ENCODE measurements around the gene CST7.

CST7 gene

DNA sequence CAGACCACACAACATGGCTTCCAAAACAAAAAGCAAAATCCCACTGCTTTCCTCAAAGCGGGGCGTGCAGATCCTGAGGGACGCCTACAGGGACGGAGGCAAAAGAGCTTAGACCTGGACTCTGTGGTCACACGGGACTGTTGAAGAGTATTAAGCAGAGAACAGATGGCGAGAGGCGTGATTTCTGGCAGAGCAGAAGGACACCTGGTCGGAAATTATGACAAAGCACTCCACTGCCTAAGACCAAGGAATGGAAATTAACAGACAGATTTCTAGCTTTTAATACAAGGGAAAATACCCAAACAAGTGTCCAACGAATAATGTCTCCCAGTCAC, 15.4 kb downstream of the CST7 start:
- no peak for DNase-seq (ENCODE audit: low read depth, low spot score)

DNA sequence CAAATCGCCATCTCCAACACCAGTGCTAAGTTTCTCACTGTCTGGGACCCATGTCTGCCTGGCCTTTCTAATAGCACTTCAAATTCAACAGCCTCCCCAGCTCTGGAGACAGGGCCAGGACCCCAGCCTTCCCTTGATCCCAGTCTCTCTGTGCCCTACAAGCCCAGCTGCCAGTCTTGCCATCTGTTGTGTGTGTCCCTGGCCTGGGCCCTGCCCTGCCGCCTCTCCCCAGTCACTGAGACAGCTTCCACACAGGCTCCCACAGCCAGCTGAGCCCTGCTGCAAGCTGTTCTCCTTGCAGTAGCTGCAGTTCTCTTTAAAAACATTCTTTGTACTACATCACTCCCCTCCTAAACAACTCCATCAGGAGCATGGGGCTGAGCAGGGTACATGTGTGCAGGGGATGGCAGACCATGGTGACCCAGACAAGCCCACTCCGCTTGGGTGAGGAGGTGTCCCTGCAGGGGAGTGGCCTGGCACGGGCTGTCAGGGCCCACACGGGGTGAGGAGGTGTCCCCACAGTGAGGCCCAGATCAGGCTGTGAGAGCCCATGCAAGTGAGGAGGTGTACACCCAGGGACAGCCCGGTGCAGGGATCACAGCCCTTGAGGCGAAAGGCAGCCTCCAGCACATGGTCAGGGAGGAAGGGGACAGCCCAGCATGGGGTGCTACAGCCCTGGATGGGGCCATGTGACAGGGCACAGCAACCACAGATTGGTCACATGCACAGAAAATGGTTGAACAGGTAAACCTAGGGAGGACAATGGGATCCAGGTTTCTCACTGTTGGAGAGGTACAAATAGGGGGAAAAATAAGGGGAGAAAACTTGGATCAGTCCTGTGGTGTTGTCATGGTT, 16.2 kb downstream of the CST7 start:
- DNase-seq (ENCODE audit: low read depth, low spot score), result no peak

DNA sequence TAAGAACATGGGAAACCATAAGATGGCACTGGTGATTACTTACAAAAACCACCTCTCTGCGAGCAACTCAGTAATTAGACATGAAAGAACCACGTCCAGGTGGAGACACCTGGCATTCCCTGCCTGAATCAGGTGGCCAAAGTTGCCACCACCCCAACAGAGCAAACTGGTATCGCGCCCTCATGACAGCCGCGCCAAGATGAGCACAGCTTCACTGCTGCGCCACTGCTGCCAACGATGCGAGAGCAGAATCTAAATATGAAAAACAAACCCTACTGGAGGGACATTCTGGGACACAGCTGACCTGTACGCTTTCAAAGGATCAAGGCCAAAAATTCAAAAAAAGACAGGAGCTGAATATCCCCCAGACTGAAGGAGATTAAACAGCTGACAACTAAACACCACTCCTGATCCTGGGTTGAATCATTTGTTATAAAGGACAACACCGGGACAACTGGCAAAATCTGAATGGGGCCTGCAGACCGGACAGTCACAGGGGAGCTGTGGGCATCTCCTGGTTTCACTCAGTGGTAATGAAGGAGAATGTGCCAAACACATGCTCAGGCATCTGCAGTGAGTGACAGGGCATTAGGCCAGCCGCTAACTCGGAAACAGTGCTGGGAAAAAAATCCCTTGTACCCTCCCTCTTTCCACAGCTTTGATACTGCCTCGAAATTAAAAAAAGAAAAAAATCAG, 17.4 kb downstream of the CST7 start:
- no peak for DNase-seq (ENCODE audit: low read depth, low spot score)

DNA sequence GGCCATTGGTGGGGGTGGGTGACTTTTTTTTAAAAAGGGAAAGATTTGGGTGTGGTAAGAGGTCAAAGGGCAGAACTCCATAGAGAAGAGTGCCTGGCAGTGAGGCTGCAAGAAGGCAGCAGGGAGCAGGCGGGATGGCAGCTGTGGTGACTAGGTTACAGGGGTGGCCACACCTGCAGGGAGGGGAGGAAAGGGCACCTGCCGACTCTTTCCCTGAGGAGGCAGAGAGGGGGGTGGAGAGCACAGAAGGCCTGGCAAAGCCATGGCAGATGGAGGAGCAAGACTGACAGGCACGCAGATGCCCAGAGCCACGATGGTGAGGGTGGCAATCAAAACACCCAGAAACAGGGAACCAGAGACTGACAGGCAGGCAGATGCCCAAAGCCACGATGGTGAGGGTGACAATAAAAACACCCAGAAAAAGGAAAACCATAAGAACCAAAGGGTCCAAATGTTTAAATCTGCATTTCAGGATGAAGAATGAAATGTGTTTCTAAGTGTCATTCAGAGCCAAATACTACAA, 19.3 kb downstream of the CST7 start:
- DNase-seq (ENCODE audit: low read depth, low spot score), result no peak

DNA sequence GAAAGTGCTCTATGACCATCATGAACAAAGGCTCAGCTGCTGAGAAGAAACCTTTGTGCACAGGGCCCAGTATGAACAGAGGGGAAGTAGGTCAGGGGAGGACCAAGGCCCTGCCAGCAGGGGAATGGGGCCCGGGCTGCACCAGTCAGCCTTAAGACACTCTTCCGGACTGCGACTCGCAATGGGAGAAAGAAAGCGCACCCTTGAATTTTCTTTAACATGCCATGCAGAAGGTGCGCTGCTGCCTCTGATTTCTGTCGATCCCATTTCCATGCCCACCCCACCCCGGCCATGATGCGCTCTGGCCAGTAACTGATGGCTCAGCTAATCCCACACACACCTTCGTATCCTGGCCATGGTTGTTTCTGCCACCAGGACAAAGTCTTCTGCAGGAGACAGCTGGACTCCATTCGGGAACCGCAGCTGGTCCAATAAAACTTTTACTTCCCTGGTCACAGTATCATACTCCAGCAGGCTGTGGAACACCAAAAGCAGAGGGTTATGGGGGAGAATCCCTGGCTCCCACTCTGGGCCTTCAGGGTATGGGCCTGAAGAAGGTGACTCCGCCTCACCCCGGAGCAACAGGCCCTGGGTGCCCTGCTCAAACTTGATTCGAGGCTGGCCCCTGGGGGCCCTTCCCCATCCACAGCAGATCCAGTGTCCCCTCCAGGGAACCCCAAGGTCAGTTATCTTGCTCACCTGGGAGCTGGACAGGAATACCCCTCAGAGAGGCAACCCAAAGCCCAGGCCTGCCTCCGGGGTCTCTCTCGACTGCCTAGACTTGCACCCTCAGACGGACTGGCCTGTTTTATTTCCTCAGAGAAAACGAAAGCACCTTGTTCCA, 20.3 kb downstream of the CST7 start:
- no peak for DNase-seq (ENCODE audit: low read depth, low spot score)

DNA sequence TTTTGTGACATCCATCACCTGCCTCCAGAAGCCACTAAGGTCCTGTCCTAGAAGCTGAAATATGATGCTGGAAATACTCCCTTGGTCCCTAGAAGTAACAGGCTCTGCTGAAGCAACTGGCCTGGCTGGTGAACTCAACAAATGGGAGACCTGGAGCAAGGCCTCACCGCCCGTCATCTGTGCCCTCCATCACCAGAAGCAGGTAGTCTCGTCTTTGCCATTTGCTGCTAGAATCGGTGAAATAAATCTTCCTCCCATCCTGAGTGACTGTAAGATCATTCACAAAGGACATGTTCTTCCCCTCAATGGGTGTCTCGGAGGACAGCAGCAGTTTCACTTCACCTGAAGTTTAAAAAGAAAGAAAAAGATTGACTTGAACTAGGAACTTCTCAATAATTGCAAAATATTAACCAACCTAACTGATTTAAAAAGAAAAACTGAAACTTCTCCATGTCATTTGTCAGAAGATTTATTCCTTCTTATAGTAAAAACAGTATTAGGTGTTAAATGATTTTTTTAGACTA, 21.0 kb downstream of the CST7 start:
- no peak for DNase-seq (ENCODE audit: low read depth, low spot score)

DNA sequence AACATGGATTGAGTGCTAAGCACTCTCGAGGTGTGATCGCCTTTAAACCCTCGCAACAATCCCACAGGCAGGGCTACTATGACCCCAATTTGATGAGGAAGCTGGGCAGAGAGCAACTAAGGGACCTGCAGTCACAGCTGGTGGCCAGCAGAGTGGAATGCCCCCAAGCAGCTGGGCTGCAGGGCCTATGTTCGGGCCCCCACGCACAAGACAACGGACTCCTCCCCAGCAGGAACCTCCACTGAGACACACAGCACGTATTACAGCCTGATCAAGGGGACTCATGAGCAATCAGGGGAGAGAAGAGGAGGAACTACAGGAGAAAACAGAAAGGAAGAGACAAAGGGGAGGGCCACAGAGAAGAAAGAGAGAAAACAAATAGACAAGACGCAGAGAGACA, 21.7 kb downstream of the CST7 start:
- no peak for DNase-seq (ENCODE audit: low read depth, low spot score)

DNA sequence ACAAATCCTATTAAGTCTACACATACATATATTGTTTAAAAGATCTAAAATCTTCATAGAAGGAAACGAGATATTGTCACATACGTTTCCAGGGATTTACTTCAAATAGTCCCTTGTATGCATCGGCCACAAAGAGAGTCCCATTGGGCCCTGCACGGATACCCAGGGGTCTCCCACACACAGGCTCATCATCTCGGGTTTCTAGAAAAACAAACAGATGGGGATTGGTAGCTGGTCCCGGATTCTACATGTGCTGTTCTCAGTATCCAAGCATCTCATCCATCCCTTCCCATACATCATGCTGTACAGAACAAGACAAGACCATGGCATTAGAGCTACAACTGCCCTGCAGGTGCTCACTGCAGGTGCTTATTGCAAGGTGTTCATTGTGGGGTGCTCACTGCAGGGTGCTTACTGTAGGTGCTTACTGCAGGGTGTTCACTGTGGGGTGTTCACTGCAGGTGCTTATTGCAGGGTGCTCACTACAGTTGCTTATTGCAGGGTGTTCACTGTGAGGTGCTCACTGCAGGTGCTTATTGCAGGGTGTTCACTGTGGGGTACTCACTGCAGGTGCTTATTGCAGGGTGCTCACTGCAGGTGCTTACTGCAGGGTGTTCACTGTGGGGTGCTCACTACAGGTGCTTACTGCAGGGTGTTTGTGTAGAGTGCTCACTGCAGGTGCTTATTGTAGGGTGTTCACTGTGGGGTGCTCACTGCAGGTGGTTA, 22.5 kb downstream of the CST7 start:
- DNase-seq (ENCODE audit: low read depth, low spot score), result no peak

DNA sequence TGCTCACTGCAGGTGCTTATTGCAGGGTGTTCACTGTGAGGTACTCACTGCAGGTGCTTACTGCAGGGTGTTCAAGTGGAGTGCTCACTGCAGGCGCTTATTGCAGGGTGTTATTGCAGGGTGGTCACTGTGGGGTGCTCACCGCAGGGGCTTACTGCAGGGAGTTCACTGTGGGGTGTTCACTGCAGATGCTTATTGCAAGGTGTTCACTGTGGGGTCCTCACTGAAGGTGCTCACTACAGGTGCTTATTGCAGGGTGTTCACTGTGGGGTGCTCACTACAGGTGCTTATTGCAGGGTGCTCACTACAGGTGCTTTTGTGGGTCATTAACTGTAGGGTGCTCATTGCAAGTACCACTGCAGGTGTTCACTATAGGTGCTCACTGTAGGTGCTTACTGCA, 23.3 kb downstream of the CST7 start:
- DNase-seq (ENCODE audit: low read depth, low spot score), result no peak

DNA sequence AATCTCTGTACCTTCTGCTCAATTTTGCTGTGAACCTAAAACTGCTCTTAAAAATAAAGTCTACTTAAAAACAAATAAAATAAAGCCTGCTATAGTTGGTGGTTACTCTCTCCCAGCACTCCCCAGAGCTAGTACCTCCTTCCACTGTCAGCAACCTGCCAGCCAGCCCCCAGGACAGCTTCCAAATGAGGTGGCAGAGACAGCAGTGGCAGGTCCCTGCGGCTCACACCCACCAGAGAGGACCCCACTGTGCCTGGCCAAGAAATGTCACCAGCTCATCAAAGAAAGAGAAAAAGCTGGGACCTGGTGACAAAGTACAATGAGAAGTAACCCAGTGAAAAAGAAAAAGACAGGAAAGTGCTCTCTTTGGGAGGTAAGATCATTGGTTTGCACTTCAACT, 28.3 kb downstream of the CST7 start:
- no peak for DNase-seq (ENCODE audit: low read depth, low spot score)

DNA sequence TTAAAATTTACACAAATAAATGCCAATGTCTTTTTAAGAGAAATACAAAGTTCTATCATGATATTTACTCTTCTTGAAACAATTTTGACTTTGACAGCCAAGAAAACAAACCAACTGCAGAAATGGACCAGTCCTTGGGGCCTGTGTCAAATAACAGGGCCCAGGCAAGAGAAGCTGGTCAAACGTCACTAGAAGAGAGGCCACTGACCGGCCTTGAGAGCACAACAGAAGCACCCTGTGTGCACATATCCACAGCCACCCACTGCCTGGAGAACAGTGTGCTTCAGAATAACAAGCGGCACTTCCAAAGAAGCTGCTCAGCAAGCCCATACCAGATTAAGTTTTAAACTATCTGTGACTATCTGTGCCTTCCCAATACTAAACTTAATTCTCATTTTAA, 28.7 kb downstream of the CST7 start:
- no peak for DNase-seq (ENCODE audit: low read depth, low spot score)

DNA sequence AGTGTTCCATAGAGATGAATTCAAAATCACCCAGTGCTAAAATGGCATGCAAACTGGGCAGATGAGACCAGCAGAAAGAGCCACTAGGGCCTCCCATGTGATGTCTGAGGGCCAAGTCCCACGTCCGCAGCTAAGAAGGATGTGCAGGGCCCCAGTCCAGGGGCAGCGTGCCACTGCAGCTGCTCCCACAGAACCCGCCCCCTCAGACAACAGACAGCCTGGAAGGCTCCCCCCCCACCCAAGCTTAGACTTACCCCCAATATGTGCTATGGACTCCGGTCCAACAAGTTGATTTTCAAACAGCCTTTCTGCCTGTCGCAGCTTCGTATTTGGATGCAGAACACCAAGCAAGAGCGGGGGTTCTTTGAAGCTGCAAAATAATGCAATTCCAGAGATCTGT, 29.4 kb downstream of the CST7 start:
- DNase-seq (ENCODE audit: low read depth, low spot score), result no peak

DNA sequence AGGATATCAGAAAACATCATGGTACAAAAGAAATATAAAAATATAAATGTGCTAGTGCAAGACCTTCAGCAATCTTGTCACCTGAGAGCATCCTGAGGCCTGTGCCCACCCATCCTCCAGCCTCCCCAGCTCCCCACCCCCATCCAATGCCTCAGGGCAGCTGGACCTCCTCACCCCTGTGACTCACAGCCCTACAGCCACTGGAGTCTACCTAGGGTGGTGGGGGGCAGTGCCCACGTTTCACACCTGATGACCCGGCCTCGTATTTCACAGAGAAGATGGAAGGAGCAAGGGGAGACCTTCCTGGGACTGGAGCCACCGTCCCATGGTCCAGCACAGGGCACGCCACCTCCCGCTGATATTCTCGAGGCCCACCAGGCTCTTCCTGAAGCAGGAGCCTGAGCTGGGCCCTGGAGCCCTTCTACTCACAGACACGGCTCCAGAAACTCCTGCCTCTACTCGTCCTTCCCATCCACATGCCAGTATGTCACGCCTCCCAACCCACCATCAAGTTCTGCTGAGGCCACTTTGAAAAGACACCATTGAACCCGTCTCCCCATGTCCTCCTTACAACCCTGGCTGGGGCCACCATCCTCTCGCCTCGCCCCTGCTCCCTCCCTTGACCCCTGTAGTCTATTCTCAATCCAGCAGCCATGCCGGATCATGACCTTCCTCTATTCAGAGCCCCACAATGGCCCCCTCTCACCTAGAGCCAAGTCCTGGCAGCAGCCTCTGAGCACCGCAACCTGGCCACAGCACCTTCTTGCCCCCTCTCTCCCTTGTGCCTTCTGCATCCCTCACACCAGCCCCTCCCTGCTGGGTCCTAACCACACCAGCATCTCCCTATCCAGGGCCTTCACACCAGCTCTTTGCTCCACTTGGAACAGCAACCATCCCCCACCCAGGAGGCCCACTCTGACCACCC, 30.2 kb downstream of the CST7 start:
- no peak for DNase-seq (ENCODE audit: low read depth, low spot score)

DNA sequence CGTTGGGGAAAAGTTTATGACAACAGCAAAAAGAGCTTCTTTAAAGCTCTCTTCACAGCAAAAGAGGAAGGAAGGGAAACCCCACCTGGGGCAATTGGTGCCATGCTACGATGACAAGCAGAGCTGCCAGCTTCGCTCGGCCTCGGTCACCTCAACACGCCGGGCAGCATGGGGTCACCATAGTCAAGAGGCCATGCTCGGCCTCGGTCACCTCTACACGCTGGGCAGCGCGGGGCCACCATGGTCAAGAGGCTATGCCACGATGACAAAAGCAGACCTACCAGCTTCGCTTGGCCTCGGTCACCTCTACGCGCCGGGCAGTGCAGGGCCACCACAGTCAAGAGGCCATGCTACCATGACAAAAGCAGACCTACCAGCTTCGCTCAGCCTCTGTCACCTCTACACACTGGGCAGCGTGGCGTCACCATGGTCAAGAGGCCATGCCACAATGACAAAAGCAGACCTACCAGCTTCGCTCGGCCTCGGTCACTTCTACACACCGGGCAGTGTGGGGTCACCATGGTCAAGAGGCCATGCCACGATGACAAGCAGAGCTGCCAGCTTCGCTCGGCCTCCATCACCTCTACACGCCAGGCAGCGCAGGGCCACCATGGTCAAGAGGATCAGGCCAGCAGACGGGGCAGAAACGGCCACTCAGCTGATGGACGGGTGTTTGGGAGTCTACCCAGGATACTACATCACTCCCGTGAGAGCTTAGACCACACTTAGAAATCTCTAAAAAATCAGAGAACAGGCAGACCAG, 31.4 kb downstream of the CST7 start:
- DNase-seq (ENCODE audit: low read depth, low spot score), result no peak

DNA sequence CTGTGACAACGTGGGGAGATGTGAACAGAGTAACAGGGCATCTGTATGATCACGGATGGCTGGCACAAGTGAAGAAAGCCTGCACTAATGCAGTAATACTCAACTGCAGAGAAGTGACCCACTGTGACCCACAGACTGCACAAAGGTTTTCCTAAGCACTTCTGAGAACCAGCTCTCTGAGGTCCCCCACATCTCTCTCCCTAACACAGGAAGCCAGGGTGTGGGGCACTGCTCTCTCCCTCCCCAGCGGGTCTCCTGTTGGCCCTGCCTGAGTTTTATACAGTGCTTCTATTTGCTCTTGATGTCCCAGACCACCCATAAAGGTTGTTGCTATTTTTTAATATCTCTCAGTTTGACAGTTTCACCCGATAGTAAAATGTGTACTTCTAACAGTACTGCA, 32.2 kb downstream of the CST7 start:
- DNase-seq (ENCODE audit: low read depth, low spot score), result no peak

DNA sequence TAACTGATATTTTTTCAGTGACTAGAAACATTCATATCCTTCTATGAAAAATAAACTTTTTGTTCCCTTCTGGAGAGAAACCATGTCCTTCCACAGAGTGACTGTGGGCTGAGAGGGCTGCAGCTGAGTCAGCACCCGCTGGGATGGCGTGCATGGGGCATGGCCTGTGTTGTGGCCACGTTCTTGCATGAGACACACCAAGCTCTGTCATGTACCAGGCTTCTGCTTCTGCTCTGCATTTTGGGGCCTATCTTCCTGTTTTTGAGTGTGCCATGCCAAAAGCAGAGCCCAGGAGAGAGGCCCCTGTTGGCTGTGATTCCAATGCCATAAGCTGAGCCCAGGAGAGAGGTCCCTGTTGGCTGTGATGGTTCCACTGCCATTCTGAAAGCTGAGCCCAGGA, 32.7 kb downstream of the CST7 start:
- no peak for DNase-seq (ENCODE audit: low read depth, low spot score)

DNA sequence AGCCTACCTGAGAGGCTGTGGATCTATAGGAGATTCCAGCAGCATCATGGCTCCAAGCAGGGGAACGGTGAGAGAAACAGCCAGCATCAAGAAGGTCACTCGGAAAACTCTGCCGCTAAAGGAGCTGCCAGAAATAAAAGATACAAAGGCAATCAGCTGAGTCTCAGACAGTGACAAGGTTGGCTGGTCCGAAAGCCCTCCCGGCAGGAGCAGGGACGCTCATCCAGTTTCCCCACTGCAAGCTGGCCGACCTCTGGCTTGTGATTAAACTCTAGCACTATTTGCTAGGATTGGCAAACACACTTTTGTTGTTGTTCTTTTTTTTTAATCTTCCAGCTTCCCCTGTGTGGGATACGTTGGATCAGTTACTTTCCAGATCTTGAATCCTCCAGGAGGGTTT, 34.8 kb downstream of the CST7 start:
- DNase-seq (ENCODE audit: low read depth, low spot score), result no peak

DNA sequence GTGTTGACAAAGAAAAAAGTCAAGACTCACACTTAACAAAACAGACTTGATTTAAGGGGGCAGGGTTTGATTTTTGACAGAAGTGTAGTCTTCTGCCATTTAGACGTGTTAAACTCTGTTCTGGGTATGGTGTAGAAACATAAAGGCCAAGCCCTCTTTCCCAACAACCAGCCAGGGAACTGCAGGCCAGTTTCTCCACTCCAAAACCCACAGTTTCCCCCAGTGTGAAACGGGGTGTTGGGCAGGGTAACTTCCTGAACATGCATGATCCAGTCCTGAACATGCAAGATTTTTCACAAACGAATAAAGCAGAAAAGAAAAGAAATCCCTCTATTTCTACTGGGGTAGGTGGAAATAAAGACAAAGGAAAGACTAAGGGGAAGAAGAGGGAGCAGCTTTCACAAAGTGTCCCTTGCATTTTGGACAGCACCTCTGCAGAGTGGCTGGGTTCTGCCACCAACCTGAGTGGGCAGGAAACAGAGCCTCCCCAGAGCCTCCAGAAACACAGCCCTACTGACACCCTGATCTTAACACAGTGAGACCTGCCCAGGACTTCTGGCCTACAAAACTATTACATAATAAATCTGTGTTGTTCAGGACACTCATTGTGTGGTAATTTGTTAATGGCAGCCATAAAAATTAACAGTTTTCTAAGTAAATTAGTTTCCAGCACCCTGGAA, 36.0 kb downstream of the CST7 start:
- no peak for DNase-seq (ENCODE audit: low read depth, low spot score)

DNA sequence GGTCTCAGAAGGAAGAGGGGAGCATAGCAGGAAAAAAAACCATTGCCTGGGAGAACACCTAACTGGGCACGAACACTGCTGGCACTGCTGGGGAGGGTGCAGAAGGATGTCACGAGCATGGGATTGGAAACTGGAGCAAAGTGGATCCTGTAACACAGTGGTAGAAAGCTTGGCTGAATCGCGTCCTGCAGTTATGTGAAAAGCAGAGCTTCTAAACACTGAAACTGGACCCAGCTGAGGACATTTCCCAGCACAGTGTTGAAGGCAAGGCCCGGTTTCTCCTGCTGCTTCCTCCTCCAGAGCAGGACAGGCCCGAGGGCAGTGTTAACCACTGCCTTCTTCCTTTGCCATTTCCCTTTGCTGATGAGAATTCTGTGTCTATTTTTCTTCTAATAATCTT, 36.7 kb downstream of the CST7 start:
- DNase-seq (ENCODE audit: low read depth, low spot score), result no peak

Measured in iPS DF 19.7 (cell line).